Stimulated activated CD8-positive, alpha-beta memory T cell treated with anti-CD3 and anti-CD28 coated beads, Interleukin-7, amount 100 ng/mL, for 1 hour (primary cell): ENCODE data around the gene PNPLA2.

ENCODE experiments used
- DNase-seq, 2 donors: peaks; one replicate each; pipeline ENCODE4 v3.0.0-alpha.2; 2020; ENCODE audit warnings: low read depth in 2 of 2

PNPLA2 gene, protein sequence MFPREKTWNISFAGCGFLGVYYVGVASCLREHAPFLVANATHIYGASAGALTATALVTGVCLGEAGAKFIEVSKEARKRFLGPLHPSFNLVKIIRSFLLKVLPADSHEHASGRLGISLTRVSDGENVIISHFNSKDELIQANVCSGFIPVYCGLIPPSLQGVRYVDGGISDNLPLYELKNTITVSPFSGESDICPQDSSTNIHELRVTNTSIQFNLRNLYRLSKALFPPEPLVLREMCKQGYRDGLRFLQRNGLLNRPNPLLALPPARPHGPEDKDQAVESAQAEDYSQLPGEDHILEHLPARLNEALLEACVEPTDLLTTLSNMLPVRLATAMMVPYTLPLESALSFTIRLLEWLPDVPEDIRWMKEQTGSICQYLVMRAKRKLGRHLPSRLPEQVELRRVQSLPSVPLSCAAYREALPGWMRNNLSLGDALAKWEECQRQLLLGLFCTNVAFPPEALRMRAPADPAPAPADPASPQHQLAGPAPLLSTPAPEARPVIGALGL

DNA sequence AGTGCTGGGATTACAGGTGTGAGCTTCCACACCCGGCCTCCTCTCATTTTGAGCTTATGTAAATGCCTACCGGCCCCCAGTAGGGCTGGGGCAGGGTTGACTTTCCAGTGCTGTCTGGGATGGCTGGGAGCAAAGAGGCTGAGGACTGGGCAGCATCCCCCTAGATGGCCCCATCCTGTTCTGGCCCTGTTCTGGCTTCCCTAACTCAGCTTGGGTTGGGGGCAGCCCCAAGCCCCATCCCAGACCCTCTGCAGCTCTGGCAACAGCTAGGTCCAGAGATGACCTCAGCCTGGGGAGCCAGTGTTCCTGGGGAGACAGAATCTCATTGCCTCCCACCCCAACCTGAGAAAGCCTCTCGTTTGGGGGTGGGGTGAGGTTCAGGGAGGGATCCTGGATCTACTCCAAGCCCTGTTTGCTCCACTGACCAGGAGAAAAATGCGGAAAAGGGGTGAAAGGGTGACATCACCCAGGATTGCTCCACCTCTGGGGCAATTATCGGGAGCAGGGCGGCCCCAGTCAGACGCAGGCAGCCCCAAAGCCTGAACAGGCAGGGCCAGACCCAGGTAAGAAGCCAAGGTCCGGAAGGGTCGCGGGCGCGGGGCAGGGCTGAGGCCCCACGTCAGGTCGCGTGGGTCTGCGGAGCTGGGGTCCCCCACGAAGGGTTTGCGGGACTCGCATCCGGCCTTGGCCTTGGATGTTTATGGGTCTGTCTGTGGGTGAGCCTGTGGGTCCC is at the start of gene PNPLA2:
PNPLA2 (plus strand) TSS at position 519 of the 733 bp plus-strand sequence. CDS start 805 bp downstream, outside the sequence.
- DNase-seq: no peak

DNA sequence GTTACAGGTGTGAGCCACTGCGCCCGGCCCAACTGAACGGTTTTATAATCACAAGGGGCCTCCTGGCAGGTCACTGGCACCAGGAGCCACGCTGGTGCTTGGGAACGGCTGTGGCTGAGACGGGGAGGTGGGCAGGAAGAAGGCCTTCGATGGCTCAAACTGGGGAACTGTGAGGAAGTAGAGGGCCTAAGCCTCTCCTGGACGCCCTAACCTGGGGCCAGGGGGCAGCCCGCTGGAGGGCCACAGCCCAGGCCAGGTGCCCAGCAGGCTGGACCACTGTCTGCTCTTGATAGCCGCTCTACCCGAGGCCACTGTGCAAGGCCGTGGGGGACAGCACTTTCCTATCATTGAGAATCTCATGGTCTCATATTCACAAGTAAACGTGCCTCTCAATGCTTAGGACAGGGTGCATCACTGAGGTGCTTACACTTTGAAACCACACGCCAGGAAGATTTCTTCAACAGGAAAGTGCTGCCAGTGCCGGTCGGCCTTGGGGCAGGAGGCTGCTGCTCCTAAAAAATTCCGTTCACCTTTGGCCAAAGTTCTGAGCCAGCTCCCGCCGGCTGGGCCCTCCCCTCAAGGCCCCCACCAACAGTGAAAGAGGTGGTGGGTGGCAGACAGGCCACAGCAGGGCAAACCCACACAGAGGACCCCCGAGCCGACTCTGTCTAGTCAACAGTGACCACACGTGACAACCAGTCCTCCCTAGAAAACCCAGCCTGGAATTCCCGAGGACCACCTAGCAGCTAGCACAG is 48.6 kb upstream of the PNPLA2 start:
- DNase-seq: no peak

- no peak for DNase-seq
Measured at GRCh38 chr11:770642-771616, 47.8 kb upstream of the PNPLA2 start.

DNA sequence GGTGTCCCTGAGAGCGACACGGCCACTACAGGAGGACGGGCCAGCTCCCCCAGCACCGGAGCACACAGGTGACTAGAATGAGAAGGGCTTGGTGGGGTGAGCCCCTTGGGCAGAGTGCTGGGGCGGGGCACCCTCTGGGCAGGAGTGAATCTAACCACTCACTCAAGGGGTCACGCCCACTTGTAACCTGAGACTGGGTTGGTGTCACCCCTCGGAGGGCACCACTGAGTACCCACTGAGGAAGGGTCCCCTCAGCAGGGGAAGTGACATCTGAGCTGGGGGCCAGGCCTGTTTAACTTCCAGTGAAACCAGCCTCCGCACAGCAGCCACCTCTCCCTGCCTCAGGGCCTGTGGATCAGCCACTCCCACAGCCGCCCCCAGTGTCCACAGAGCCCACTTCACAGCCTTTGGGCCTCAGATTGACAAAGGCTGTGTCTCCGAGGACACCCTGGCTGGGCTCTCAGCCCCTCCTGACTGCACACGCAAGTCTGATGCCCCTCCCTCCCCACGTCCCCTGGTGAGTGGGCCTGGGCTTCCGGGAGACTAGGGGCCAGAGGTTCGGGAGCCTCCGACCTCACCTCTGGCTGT is 47.0 kb upstream of the PNPLA2 start:
- DNase-seq: no peak

DNA sequence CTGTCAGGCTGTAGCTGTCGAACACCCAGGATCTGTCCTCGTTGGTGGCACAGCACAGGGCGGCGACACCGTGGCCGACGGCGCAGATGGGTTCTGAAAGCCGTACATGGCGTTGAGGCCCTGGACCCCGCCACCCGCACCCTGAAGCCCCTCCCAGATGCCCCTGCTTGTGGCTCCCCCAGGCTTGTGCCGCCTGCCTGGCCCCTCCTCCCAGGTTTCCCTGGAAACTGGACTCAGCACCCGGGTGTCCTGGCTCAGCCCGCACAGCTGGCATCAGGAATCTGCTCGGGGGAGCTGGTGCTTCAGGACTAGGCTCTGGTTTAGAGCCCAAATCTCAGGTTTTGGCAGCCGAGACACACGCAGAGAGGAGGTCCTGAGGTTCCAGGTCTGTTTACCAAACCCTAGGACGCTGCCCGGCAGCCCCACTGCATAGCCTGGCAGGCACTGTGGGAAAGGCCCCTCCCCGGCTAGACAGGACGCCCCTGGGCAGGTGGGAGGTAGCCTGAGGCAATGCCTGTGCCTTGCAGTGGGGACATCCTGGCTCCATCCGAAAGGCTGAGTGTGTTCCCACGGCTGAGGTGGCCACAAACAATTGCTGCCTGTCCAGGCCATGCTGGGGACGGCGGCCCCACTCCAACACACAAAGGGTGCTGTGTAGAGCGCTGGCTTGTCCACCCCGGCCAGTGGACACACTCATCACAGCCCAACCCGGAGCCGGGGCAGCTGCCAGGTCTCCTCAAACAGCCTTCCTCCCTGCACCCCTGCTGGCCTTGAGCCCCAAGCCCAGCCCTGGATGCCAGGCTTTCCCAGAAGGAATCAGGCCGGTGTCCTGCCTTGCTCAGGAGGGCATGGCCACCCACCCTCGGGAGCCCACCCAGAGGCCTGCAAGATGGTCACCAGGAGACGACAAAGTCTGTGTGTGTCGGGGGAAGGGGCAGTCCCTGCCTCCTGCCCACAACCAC is 46.0 kb upstream of the PNPLA2 start:
- DNase-seq: no peak

GRCh38 chr11:773425-773824 is 45.3 kb upstream of the PNPLA2 start:
- no peak for DNase-seq

DNA sequence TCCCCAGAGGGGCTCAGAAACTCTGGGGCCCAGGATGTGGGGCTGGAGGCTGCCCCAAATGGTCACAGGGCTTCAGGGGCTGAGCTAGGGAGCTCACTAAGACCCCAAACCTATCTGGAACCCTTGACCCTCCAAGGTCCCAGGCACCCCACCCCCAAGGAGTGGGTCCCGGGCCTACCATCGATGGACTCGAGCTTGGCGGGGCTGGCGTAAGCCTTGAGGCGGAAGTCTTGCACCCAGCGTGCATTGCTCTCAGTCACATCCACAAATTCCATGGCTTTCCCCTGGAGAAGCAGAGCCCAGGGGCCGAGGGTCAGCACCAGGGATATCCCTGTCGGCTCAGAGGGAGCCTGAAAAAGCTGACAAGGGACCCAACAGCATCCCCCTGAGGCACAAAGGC is 44.9 kb upstream of the PNPLA2 start:
- no peak for DNase-seq

- DNase-seq: no peak
Measured at GRCh38 chr11:774873-775592, 43.7 kb upstream of the PNPLA2 start.

DNA sequence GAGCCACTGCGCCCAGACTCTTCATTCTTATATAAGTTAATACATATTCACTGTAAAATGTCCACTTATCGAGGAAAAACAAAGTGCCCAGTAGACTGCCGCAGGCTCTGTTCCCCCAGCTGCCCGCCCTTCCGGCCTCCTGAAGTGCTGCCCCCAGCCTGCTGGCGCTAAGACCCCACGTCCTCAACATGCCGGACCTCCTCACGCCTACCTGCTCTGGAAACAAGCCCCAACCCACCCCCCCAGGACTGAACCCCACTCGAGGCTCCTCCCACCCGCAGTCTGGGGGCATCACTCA is 42.5 kb upstream of the PNPLA2 start:
- DNase-seq: no peak

GRCh38 chr11:776561-777287 is 42.0 kb upstream of the PNPLA2 start:
- no peak for DNase-seq

DNA sequence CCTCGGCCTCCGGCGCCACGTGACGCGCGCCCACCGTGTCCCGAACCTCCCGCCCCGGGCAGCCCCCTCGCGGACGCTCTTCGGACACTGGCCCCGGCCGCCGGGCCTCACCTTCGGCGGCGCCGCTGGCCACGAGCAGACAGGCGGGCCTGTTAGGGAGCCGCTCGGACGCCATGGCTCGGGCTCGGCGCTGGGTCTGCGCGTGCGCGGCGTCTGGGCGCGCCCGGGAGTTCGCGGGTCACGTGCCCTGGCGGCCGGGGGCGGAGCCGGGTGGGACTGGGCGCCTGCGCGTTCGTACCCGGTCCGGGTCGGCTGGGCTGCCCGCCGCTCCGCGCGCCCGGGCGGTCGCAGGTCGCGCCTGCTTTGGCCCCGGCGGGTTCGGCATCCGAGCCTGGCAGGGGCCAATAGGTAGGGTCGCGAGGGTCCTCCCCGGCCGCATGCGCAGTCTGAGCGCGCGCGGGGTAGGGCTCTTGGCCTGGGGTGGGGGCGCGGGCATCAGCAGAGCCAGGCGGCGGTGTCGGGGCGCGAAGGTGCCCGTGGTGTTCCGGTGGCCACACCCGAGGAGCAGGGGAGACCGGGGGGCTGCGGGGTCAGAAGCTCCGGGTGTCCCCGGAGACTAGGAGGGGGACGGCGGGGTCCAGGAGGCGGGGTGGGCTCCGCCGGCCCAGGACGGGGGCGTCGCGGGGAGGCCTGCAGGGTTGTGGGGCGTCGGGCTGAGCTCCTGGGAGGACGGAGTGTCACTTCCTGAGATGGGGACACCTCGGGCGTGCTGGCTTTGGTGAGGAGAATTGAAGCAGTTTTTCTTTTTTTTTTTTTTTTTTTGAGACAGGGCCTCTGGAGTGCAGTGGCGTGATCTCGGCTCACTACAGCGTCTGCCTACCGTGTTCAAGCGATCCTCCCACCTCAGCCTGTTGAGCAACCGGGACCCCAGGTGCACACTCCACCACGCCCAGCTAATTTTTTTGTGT is 41.1 kb upstream of the PNPLA2 start, which contains the start of gene GATD1:
GATD1 (minus strand) TSS at position 200 of the 968 bp plus-strand sequence; CDS start at position 175, 25 bp downstream.
- DNase-seq: peak; percentile 84 to 89

GRCh38 chr11:778976-779954 is 39.4 kb upstream of the PNPLA2 start:
- DNase-seq: no peak

DNA sequence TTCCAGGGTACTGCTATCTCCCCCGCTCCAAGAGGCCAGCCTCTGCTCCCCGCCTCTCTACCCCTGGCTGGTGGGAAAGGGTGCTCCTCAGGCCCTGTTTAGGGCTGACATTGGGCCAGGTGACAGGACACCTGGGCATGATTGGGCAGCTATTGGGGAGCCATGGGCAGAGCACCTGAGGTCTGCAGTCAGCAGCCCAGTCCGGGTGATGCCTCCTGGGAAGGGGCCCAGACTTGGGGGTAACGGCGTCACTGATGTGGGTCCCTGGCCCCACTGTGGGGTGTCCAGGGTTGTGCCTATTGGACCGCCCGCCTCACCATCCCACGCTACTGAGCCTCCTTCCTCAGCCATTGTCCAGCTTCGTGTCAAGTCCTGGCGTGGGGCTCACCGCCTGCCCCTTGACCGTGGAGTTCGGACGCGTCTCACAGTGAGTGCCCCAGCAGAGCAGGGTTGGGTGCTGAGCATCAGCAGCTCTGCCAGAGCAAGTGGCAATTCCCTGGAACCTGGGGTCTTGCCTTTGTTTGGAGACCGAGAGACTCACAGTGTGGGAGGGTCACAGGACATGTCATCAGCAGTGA is 38.7 kb upstream of the PNPLA2 start:
- no peak for DNase-seq

DNA sequence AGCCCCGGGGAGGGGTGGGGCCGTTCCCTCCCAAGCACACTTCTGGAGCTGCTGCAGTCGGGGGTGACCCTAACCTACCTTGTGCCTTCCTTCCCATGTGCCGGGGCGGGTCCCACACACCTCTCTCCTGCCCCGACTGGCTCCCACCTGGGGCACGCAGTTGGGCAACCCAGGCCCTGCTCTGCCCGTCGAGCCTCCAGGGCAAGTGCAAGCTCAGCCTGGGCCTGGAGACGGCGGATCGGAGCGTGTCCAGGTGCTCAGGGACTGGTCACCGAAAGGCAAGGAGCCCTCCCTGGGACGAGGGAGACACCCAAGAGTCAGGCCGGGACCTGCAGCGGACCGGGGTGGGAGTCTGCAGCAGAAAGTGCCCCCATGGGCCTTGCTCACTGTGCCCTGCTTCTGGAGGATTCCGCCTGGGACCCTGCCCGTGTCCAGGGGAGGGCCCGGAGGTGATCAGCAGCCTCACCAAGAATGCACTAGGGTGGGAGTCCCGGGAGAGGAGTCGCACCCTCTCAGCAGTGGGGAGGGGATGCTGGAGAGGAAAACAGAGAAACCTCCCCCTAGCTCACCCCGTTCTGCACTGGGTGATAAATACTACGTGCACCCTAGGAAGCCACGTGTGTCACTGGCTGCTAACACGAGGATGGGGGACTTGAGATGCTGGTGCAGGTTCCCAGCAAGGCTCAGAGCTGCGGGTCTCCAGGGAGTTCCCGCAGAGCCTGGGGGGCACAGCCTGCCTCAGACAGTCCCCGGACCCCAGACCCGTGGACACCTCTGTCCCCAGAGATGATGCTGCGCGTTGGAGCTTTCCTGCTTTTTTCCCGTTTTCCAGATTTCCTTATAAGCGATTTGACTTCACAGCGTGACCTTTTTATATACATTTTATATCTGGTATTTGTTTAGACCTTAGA is 36.2 kb upstream of the PNPLA2 start:
- no peak for DNase-seq
